Measurements from ENCODE around the gene IGSF5. TPM values are rescaled to one million over a fixed set of nuclear protein-coding genes. Genes with fewer than 3 reads are reported as not detected.
"Not testable (repeated sequence)": the region's sequence is repeated elsewhere in the genome, so short reads cannot be mapped to it uniquely, and the experiment has no call there.

The IGSF5 gene
- not detected for polyA plus RNA-seq (2012; ENCODE audit: low read depth, missing spikeins)

- not testable (repeated sequence) for FAIRE-seq
Observed at GRCh38 chr21:39744883-39745282, at the start of gene IGSF5. IGSF5 (plus strand) TSS chr21:39745183; CDS start chr21:39745510, 327 bp downstream.

GRCh38 chr21:39696196-39696595 lies 48.8 kb upstream of the IGSF5 start:
- no peak for FAIRE-seq
- no peak for DNase-seq (ENCODE audit: insufficient read length, low spot score)
- no peak for TF ChIP-seq SPI1 (IDR thresholded peaks at IDR 0.05; ENCODE audit: low read depth, low read length)
- no peak for TF ChIP-seq POU2F2 (IDR thresholded peaks at IDR 0.05; ENCODE audit: low read depth, low read length)
- no peak for TF ChIP-seq POLR2AphosphoS5 (IDR thresholded peaks at IDR 0.05; ENCODE audit: low read depth, low read length)
- TF ChIP-seq TAF1 (IDR thresholded peaks at IDR 0.05; ENCODE audit: low read depth, low read length): no peak
- TF ChIP-seq PAX5 (IDR thresholded peaks at IDR 0.05; ENCODE audit: insufficient read depth, low read length, severe bottlenecking): no peak
- no peak for TF ChIP-seq POLR2A (IDR thresholded peaks at IDR 0.05; ENCODE audit: low read depth, low read length)

More at GRCh38 chr21:39744883-39745282, at the start of gene IGSF5:
- DNase-seq (ENCODE audit: insufficient read length, low spot score): not testable (repeated sequence)

- TF ChIP-seq POU2F2 (IDR thresholded peaks at IDR 0.05; ENCODE audit: low read depth, low read length) (no peak), TAF1 (IDR thresholded peaks at IDR 0.05; ENCODE audit: low read depth, low read length) (no peak), POLR2A (IDR thresholded peaks at IDR 0.05; ENCODE audit: low read depth, low read length) (no peak), POLR2AphosphoS5 (IDR thresholded peaks at IDR 0.05; ENCODE audit: low read depth, low read length) (no peak), SPI1 (IDR thresholded peaks at IDR 0.05; ENCODE audit: low read depth, low read length) (no peak), PAX5 (IDR thresholded peaks at IDR 0.05; ENCODE audit: insufficient read depth, low read length, severe bottlenecking) (no peak)
- no peak for FAIRE-seq
- DNase-seq (ENCODE audit: insufficient read length, low spot score): no peak
Observed at GRCh38 chr21:39696618-39697017, 48.4 kb upstream of the IGSF5 start.

GRCh38 chr21:39700318-39700717 lies 44.7 kb upstream of the IGSF5 start:
- no peak for FAIRE-seq
- TF ChIP-seq PAX5 (IDR thresholded peaks at IDR 0.05; ENCODE audit: insufficient read depth, low read length, severe bottlenecking) (no peak), SPI1 (IDR thresholded peaks at IDR 0.05; ENCODE audit: low read depth, low read length) (no peak), TAF1 (IDR thresholded peaks at IDR 0.05; ENCODE audit: low read depth, low read length) (no peak), POLR2AphosphoS5 (IDR thresholded peaks at IDR 0.05; ENCODE audit: low read depth, low read length) (no peak), POU2F2 (IDR thresholded peaks at IDR 0.05; ENCODE audit: low read depth, low read length) (no peak), POLR2A (IDR thresholded peaks at IDR 0.05; ENCODE audit: low read depth, low read length) (no peak)
- DNase-seq (ENCODE audit: insufficient read length, low spot score): no peak

GRCh38 chr21:39703578-39703977 lies 41.4 kb upstream of the IGSF5 start:
- DNase-seq (ENCODE audit: insufficient read length, low spot score) (no peak), FAIRE-seq (no peak)
- no peak for TF ChIP-seq POLR2AphosphoS5 (IDR thresholded peaks at IDR 0.05; ENCODE audit: low read depth, low read length)
- TF ChIP-seq POU2F2 (IDR thresholded peaks at IDR 0.05; ENCODE audit: low read depth, low read length): no peak
- TF ChIP-seq SPI1 (IDR thresholded peaks at IDR 0.05; ENCODE audit: low read depth, low read length): no peak

GRCh38 chr21:39705849-39706248 lies 39.1 kb upstream of the IGSF5 start:
- no peak for DNase-seq (ENCODE audit: insufficient read length, low spot score)
- no peak for FAIRE-seq
- no peak for TF ChIP-seq TAF1 (IDR thresholded peaks at IDR 0.05; ENCODE audit: low read depth, low read length)
- no peak for TF ChIP-seq SPI1 (IDR thresholded peaks at IDR 0.05; ENCODE audit: low read depth, low read length)
- TF ChIP-seq POLR2AphosphoS5 (IDR thresholded peaks at IDR 0.05; ENCODE audit: low read depth, low read length): no peak
- TF ChIP-seq PAX5 (IDR thresholded peaks at IDR 0.05; ENCODE audit: insufficient read depth, low read length, severe bottlenecking): no peak
- TF ChIP-seq POLR2A (IDR thresholded peaks at IDR 0.05; ENCODE audit: low read depth, low read length): no peak
- no peak for TF ChIP-seq POU2F2 (IDR thresholded peaks at IDR 0.05; ENCODE audit: low read depth, low read length)

- DNase-seq (ENCODE audit: insufficient read length, low spot score) (no peak), FAIRE-seq (no peak)
- no peak for TF ChIP-seq SPI1 (IDR thresholded peaks at IDR 0.05; ENCODE audit: low read depth, low read length)
- no peak for TF ChIP-seq POU2F2 (IDR thresholded peaks at IDR 0.05; ENCODE audit: low read depth, low read length)
- TF ChIP-seq TAF1 (IDR thresholded peaks at IDR 0.05; ENCODE audit: low read depth, low read length): no peak
- no peak for TF ChIP-seq POLR2A (IDR thresholded peaks at IDR 0.05; ENCODE audit: low read depth, low read length)
- no peak for TF ChIP-seq PAX5 (IDR thresholded peaks at IDR 0.05; ENCODE audit: insufficient read depth, low read length, severe bottlenecking)
- no peak for TF ChIP-seq POLR2AphosphoS5 (IDR thresholded peaks at IDR 0.05; ENCODE audit: low read depth, low read length)
Observed at GRCh38 chr21:39707316-39707715, 37.7 kb upstream of the IGSF5 start.

- DNase-seq (ENCODE audit: insufficient read length, low spot score) (no peak), FAIRE-seq (no peak)
- TF ChIP-seq TAF1 (IDR thresholded peaks at IDR 0.05; ENCODE audit: low read depth, low read length): no peak
- no peak for TF ChIP-seq POU2F2 (IDR thresholded peaks at IDR 0.05; ENCODE audit: low read depth, low read length)
- TF ChIP-seq POLR2AphosphoS5 (IDR thresholded peaks at IDR 0.05; ENCODE audit: low read depth, low read length): no peak
- no peak for TF ChIP-seq SPI1 (IDR thresholded peaks at IDR 0.05; ENCODE audit: low read depth, low read length)
- no peak for TF ChIP-seq PAX5 (IDR thresholded peaks at IDR 0.05; ENCODE audit: insufficient read depth, low read length, severe bottlenecking)
- TF ChIP-seq POLR2A (IDR thresholded peaks at IDR 0.05; ENCODE audit: low read depth, low read length): no peak
Observed at GRCh38 chr21:39710866-39711265, 34.1 kb upstream of the IGSF5 start.

- DNase-seq (ENCODE audit: insufficient read length, low spot score): no peak
- no peak for FAIRE-seq
- TF ChIP-seq POLR2AphosphoS5 (IDR thresholded peaks at IDR 0.05; ENCODE audit: low read depth, low read length) (no peak), SPI1 (IDR thresholded peaks at IDR 0.05; ENCODE audit: low read depth, low read length) (no peak), POU2F2 (IDR thresholded peaks at IDR 0.05; ENCODE audit: low read depth, low read length) (no peak), PAX5 (IDR thresholded peaks at IDR 0.05; ENCODE audit: insufficient read depth, low read length, severe bottlenecking) (no peak), POLR2A (IDR thresholded peaks at IDR 0.05; ENCODE audit: low read depth, low read length) (no peak), TAF1 (IDR thresholded peaks at IDR 0.05; ENCODE audit: low read depth, low read length) (no peak)
Observed at GRCh38 chr21:39712273-39712672, 32.7 kb upstream of the IGSF5 start.

- DNase-seq (ENCODE audit: insufficient read length, low spot score) (no peak), FAIRE-seq (no peak)
- TF ChIP-seq POU2F2 (IDR thresholded peaks at IDR 0.05; ENCODE audit: low read depth, low read length) (no peak), TAF1 (IDR thresholded peaks at IDR 0.05; ENCODE audit: low read depth, low read length) (no peak), POLR2A (IDR thresholded peaks at IDR 0.05; ENCODE audit: low read depth, low read length) (no peak), POLR2AphosphoS5 (IDR thresholded peaks at IDR 0.05; ENCODE audit: low read depth, low read length) (no peak), SPI1 (IDR thresholded peaks at IDR 0.05; ENCODE audit: low read depth, low read length) (no peak), PAX5 (IDR thresholded peaks at IDR 0.05; ENCODE audit: insufficient read depth, low read length, severe bottlenecking) (no peak)
Observed at GRCh38 chr21:39712976-39713375, 32.0 kb upstream of the IGSF5 start.

Measured in GM12891 (cell line).